K562 (cell line): ENCODE data around the gene SMARCB1. TPM values are rescaled to one million over a fixed set of nuclear protein-coding genes. Genes with fewer than 3 reads are reported as not detected.

Source experiments
- ATAC-seq: fragments of 200-7000 bp; cut with Tn5 transposase; 3 replicates; pipeline ENCODE4 v1.9.1; 2020; ENCODE audit warnings: moderate library complexity
- BruUV-seq: library from RNA; stranded (reverse); fragments of 400-500 nt; replicated peaks from 2 replicates; lab custom pipeline; 2021; lab: Mats Ljungman, UMichigan
- CTCF ChIA-PET: fragments of 300-600 bp; formaldehyde crosslinking; extraction: SDS; loops from one replicate; lab custom pipeline; 2021; ENCODE audit warnings: low intra/inter-chr PET ratio; lab: Yijun Ruan, JAX
- POLR2A ChIA-PET: fragments of 300-600, 350-650 bp; sonication (Branson Sonifier 250); formaldehyde crosslinking; extraction: SDS; loops from one replicate; lab custom pipeline; 2021; ENCODE audit warnings: antibody characterized with exemption, inconsistent platforms; lab: Yijun Ruan, JAX
- DNase-seq, 4 experiments: peaks; one replicate each; pipeline versions ENCODE4 v3.0.0 to v3.0.0-alpha.2; 2011 to 2018; ENCODE audit warnings: low spot score in 3 of 4, mixed read lengths in 3 of 4; ENCODE audit errors: extremely low read depth in 1 of 4
- FAIRE-seq: peaks from 2 replicates; lab custom pipeline; 2011; peaks lifted over from hg19 to GRCh38; lab: Jason Lieb, UNC
- H2AFZ ChIP-seq: 2 replicates; pipeline ENCODE4 v1.6.0; 2011; ENCODE audit warnings: low read depth, low read length, control low read depth, inconsistent platforms
- H3K27ac ChIP-seq: fragments of 200-600 bp; 3 replicates; pipeline ENCODE4 v1.8.0; 2011; ENCODE audit warnings: low read depth, mild to moderate bottlenecking, control low read depth, inconsistent platforms, low read length, moderate library complexity, mixed read lengths; ENCODE audit errors: extremely low read depth
- H3K27me3 ChIP-seq, 2 experiments: fragments of 300-600 bp in 1 of 2; 2 replicates in 1 of 2; 3 replicates in 1 of 2; pipeline versions ENCODE4 v1.6.0 to v1.8.0; 2011; ENCODE audit warnings: inconsistent platforms in 2 of 2, low read length in 2 of 2, mild to moderate bottlenecking in 1 of 2, mixed read lengths in 1 of 2, moderate library complexity in 1 of 2; ENCODE audit not compliant: control insufficient read depth in 2 of 2, insufficient read depth in 2 of 2
- H3K36me3 ChIP-seq: fragments of 300-600 bp; 3 replicates; pipeline ENCODE4 v1.8.0; 2011; ENCODE audit warnings: mild to moderate bottlenecking, low read length, inconsistent platforms; ENCODE audit not compliant: control insufficient read depth, insufficient read depth
- H3K4me1 ChIP-seq, 2 experiments: fragments of 200-600 bp in 1 of 2; replicated peaks in 1 of 2; 2 replicates in 1 of 2; 3 replicates in 1 of 2; pipeline versions ENCODE4 v1.5.1 to v1.8.0; 2011; ENCODE audit warnings: inconsistent platforms in 2 of 2, low read length in 2 of 2, mild to moderate bottlenecking in 1 of 2, mixed read lengths in 1 of 2, moderate library complexity in 1 of 2; ENCODE audit not compliant: control insufficient read depth in 2 of 2, insufficient read depth in 2 of 2
- H3K4me2 ChIP-seq: 2 replicates; pipeline ENCODE4 v1.6.1; 2011; ENCODE audit warnings: low read length, control low read depth, inconsistent platforms, mixed read lengths; ENCODE audit not compliant: insufficient read depth
- H3K4me3 ChIP-seq: fragments of 200-600 bp; sonication (generic), shearing (Covaris generic); 2 replicates; pipeline ENCODE4 v1.5.1; 2016; ENCODE audit warnings: control low read depth, inconsistent platforms
- H3K79me2 ChIP-seq: fragments of 200-600 bp; 3 replicates; pipeline ENCODE4 v1.8.0; 2011; ENCODE audit warnings: low read length, inconsistent platforms; ENCODE audit not compliant: control insufficient read depth, insufficient read depth
- H3K9ac ChIP-seq, 2 experiments: 2 replicates each; pipeline versions ENCODE4 v1.6.0 to v1.6.1; 2011; ENCODE audit warnings: low read depth in 2 of 2, low read length in 2 of 2, control low read depth in 1 of 2, inconsistent platforms in 1 of 2, mild to moderate bottlenecking in 1 of 2, mixed read lengths in 1 of 2; ENCODE audit not compliant: insufficient read depth in 1 of 2
- H3K9me1 ChIP-seq: one replicate; pipeline ENCODE4 v1.6.0; 2011; ENCODE audit warnings: inconsistent platforms, mild to moderate bottlenecking, low read length, moderate library complexity; ENCODE audit not compliant: control insufficient read depth, insufficient read depth
- H3K9me3 ChIP-seq: replicated peaks from 2 replicates; pipeline ENCODE4 v1.5.1; 2011; ENCODE audit warnings: low read depth, low read length, inconsistent platforms; ENCODE audit not compliant: control insufficient read depth, insufficient read depth
- H4K20me1 ChIP-seq: replicated peaks from 2 replicates; pipeline ENCODE4 v1.6.1; 2011; ENCODE audit warnings: low read length, inconsistent platforms, mixed read lengths; ENCODE audit not compliant: control insufficient read depth, insufficient read depth
- E2F8 ChIP-seq: fragments of 450-650 bp; IDR thresholded peaks from 2 replicates; pipeline ENCODE4 v1.7.1; 2018; ENCODE audit warnings: mild to moderate bottlenecking, low read depth; ENCODE audit not compliant: partially characterized antibody
- ILK ChIP-seq: fragments of 450-650 bp; IDR thresholded peaks from 2 replicates; pipeline ENCODE4 v1.6.1; 2016; ENCODE audit warnings: missing genetic modification characterization, low read depth, mild to moderate bottlenecking, missing compliant biosample characterization, moderate library complexity, borderline replicate concordance
- RAD21 ChIP-seq, 2 experiments: fragments of 250-450 bp in 1 of 2; fragments of 450-650 bp in 1 of 2; sonication (Bioruptor Pico) in 1 of 2; formaldehyde crosslinking in 1 of 2; IDR thresholded peaks in 1 of 2; conservative IDR thresholded peaks in 1 of 2; 2 replicates each; pipeline versions ENCODE4 v1.4.0 to v1.8.0; 2020 to 2022; ENCODE audit warnings: mild to moderate bottlenecking in 2 of 2, moderate library complexity in 1 of 2
- RBM39 ChIP-seq: fragments of 200-400 bp; formaldehyde crosslinking; optimal IDR thresholded peaks from 2 replicates; pipeline ENCODE3; 2018; ENCODE audit warnings: low read depth, low read length
- SIN3A ChIP-seq, 2 experiments: fragments of 150-350 bp in 1 of 2; IDR thresholded peaks; 2 replicates each; pipeline ENCODE4 v1.6.1; 2011 to 2016; ENCODE audit warnings: borderline replicate concordance in 2 of 2, low read depth in 2 of 2, low read length in 2 of 2, mild to moderate bottlenecking in 2 of 2, moderate library complexity in 2 of 2; ENCODE audit not compliant: control insufficient read depth in 1 of 2
- ZEB2 ChIP-seq: fragments of 450-650 bp; IDR thresholded peaks from 2 replicates; pipeline ENCODE4 v1.6.1; 2016
- ZNF140 ChIP-seq: fragments of 250-450 bp; sonication (Bioruptor Pico); IDR thresholded peaks from 2 replicates; pipeline ENCODE4 v1.8.0; 2021; ENCODE audit warnings: moderate library complexity, mild to moderate bottlenecking, inconsistent platforms
- ZNF217 ChIP-seq: sonication (generic); formaldehyde crosslinking; IDR thresholded peaks from 2 replicates; pipeline ENCODE4 v1.8.0; 2022; ENCODE audit warnings: mild to moderate bottlenecking, missing genetic modification reagents
- ZNF282 ChIP-seq: sonication (generic); formaldehyde crosslinking; IDR thresholded peaks from 2 replicates; pipeline ENCODE4 v1.8.1; 2023; ENCODE audit warnings: missing genetic modification reagents
- ZSCAN29 ChIP-seq: fragments of 450-650 bp; IDR thresholded peaks from 2 replicates; pipeline ENCODE4 v1.6.1; 2017
- in situ Hi-C: fragments of 300-500 bp; cut with MboI; formaldehyde crosslinking; loops from 4 replicates; pipeline ENCODE4 v1.15.0; 2018; ENCODE audit warnings: inconsistent platforms, mixed read lengths
- intact Hi-C: fragments of 100-400 bp; cut with micrococcal nuclease; formaldehyde crosslinking; loops from 2 replicates; pipeline ENCODE4 v1.14.2; 2022
- polyA plus RNA-seq, 8 experiments: library from polyadenylated mRNA; depleted of rRNA in 4 of 8; stranded (reverse) in 5 of 8; unstranded in 3 of 8; fragments of >200 nt; fragmentation: Nextera tagmentation in 2 of 8; fragmentation: Illumina TruSeq in 1 of 8; extraction: Ambion mirVana in 2 of 8; extraction: Trizol in 1 of 8; gene quantifications; 2 replicates each; pipeline versions ENCODE4 v1.2.1 to v1.2.3, GENCODE V29; 2011 to 2014; ENCODE audit warnings: inconsistent platforms in 1 of 8, missing spikeins in 1 of 8
- total RNA-seq, 7 experiments: library from RNA; depleted of rRNA in 6 of 7; stranded (reverse); fragments of >200 nt in 6 of 7; fragmentation: Illumina TruSeq in 2 of 7; extraction: Trizol in 2 of 7; gene quantifications; 2 replicates each; pipeline versions ENCODE4 v1.2.1 to v1.2.3, GENCODE V29; 2011 to 2021; ENCODE audit warnings: low replicate concordance in 1 of 7
- TF ChIP-seq, protein P1 (sequence below), 2 experiments: IDR thresholded peaks; 2 replicates each; pipeline ENCODE4 v1.6.1; 2011; ENCODE audit warnings: borderline replicate concordance in 1 of 2, control low read depth in 1 of 2, low read depth in 1 of 2, low read length in 1 of 2, mild to moderate bottlenecking in 1 of 2, mixed read lengths in 1 of 2, moderate library complexity in 1 of 2; ENCODE audit not compliant: insufficient read depth in 1 of 2, insufficient read length in 1 of 2, poor library complexity in 1 of 2, severe bottlenecking in 1 of 2; ENCODE audit errors: extremely low read depth in 1 of 2
- TF ChIP-seq, protein P2 (sequence below): sonication (generic); formaldehyde crosslinking; IDR thresholded peaks from 2 replicates; pipeline ENCODE4 v1.8.1; 2023; ENCODE audit warnings: mild to moderate bottlenecking, missing genetic modification reagents

Gene SMARCB1
- total and polyA plus RNA-seq, 9 of the 15 experiments (the other 6 are each of a cell fraction or from before 2014, with no cell fraction given), result 1.2 to 113 (median 65.4) TPM

- TF ChIP-seq, protein P1, sequence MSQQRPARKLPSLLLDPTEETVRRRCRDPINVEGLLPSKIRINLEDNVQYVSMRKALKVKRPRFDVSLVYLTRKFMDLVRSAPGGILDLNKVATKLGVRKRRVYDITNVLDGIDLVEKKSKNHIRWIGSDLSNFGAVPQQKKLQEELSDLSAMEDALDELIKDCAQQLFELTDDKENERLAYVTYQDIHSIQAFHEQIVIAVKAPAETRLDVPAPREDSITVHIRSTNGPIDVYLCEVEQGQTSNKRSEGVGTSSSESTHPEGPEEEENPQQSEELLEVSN (IDR thresholded peaks at IDR 0.05; ENCODE audit: borderline replicate concordance in 1 of 2, extremely low read depth in 1 of 2, insufficient read depth in 1 of 2, insufficient read length in 1 of 2, low read depth in 1 of 2, low read length in 1 of 2, poor library complexity in 1 of 2, severe bottlenecking in 1 of 2), result peak in 1 of 2 experiments; percentile 21
- TF ChIP-seq, all 486 proteins: peak for 79
Observed at GRCh38 chr22:23786752-23787599, at the start of gene SMARCB1 (continued).

DNA sequence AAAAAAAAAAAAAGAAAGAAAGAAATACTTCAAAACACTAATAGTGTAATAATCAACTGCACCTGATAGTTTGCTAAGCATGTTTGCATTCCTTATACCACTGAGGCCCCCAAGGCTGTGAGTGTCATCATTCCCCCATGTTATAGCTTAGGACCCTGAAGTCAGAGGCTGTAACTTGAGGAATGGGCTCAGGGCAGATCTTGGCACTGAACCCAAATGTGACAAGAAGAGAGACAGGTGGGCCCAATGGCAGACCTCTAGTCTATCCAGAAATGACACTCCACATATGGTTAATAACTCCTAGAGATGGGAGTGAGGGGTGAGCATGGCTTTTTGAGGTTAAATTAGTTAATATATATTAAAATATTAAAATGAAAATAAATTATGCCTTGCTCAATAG is 49.1 kb upstream of the SMARCB1 start:
- Histone ChIP-seq H3K9ac (no peak overlapping the region), H3K4me2 (no peak overlapping the region), H3K27ac (no peak overlapping the region), H3K9me3 (no peaks in the 10 kb centered on the region), H4K20me1 (no peaks in the 10 kb centered on the region), H3K4me1 (no peaks in the 10 kb centered on the region; a peak in 1 of 5 replicates), H3K9me1 (no peaks in the 10 kb centered on the region), H3K27me3 (no peaks in the 10 kb centered on the region), H3K79me2 (no peaks in the 10 kb centered on the region), H3K4me3 (no peak overlapping the region), H3K36me3 (peaks cover 3% of the 10 kb centered on the region; the same call in 1 of the 3 replicates), H2AFZ (no peak overlapping the region)
- FAIRE-seq (no peak), ATAC-seq (no peak), DNase-seq (no peak)
- CTCF ChIA-PET, result no interaction called here
- no TSS peak for BruUV-seq
- intact Hi-C loops (no loop called here), in situ Hi-C loops (no loop called here)
- POLR2A ChIA-PET, result interaction anchor here (1.9 kb wide), 1 partner anchor 11 kb away, joined by 6 read pairs; no protein-coding TSS in a partner anchor
- TF ChIP-seq ZSCAN29, result no peak
- no peak for TF ChIP-seq ZNF217 (CRISPR knock-in tag)
- no peak for TF ChIP-seq ILK (tag)
- no peak for TF ChIP-seq RBM39
- no peak for TF ChIP-seq RAD21 (CRISPR knock-in tag; conservative IDR thresholded peaks at IDR 0.05 in 1 of 2, IDR thresholded peaks at IDR 0.05 in 1 of 2)
- no peak for TF ChIP-seq ZNF140 (CRISPR knock-in tag)
- no peak for TF ChIP-seq ZNF282 (CRISPR knock-in tag)
- no peak for TF ChIP-seq E2F8
- TF ChIP-seq ZEB2, result no peak
- TF ChIP-seq, protein P2, sequence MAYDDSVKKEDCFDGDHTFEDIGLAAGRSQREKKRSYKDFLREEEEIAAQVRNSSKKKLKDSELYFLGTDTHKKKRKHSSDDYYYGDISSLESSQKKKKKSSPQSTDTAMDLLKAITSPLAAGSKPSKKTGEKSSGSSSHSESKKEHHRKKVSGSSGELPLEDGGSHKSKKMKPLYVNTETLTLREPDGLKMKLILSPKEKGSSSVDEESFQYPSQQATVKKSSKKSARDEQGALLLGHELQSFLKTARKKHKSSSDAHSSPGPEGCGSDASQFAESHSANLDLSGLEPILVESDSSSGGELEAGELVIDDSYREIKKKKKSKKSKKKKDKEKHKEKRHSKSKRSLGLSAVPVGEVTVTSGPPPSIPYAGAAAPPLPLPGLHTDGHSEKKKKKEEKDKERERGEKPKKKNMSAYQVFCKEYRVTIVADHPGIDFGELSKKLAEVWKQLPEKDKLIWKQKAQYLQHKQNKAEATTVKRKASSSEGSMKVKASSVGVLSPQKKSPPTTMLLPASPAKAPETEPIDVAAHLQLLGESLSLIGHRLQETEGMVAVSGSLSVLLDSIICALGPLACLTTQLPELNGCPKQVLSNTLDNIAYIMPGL, result no peak
- no peak for TF ChIP-seq SIN3A (IDR thresholded peaks at IDR 0.05; ENCODE audit: borderline replicate concordance in 2 of 2, control insufficient read depth in 1 of 2, low read depth in 2 of 2, low read length in 2 of 2)
